ENCODE results near the gene PLCG1. TPM values are rescaled to one million over a fixed set of nuclear protein-coding genes. Genes with fewer than 3 reads are reported as not detected.
"Not testable (repeated sequence)": the region's sequence is repeated elsewhere in the genome, so short reads cannot be mapped to it uniquely, and the experiment has no call there.

The PLCG1 gene
- total and polyA plus RNA-seq, 2 experiments from 2014 or later: 27.4 to 206 TPM

GRCh38 chr20:41131594-41132387 is 5.6 kb upstream of the PLCG1 start (continued):
- TF ChIP-seq ETS1 (IDR thresholded peaks at IDR 0.05): no peak

GRCh38 chr20:41132388-41132775 is 5.0 kb upstream of the PLCG1 start:
- peaks cover 12% of the 10 kb centered on the region for H3K4me1 Mint-ChIP-seq
- H3K36me3 Mint-ChIP-seq (ENCODE audit: low read depth): peaks cover 18% of the 10 kb centered on the region
- H4K20me1 ChIP-seq (replicated peaks; ENCODE audit: insufficient read depth); H3K4me3 Mint-ChIP-seq; ATAC-seq; H3K79me2 ChIP-seq (replicated peaks; ENCODE audit: insufficient read depth); H3K27me3 ChIP-seq (ENCODE audit: insufficient read depth); H3K36me3 ChIP-seq (ENCODE audit: insufficient read depth); H3K4me3 ChIP-seq; H3F3A ChIP-seq (replicated peaks; ENCODE audit: low read depth); DNase-seq (ENCODE audit: low spot score); H3K27ac ChIP-seq (ENCODE audit: low read depth); H2AFZ ChIP-seq; H3K4me2 ChIP-seq; H3K27ac Mint-ChIP-seq; H3K9me2 ChIP-seq (ENCODE audit: insufficient read depth); H3K9me3 Mint-ChIP-seq: not testable (repeated sequence)
- peaks cover 11% of the 10 kb centered on the region for H3K4me1 ChIP-seq (ENCODE audit: insufficient read depth)
- peaks cover 23% of the 10 kb centered on the region for H3K27me3 Mint-ChIP-seq (ENCODE audit: insufficient read depth, low read depth, poor library complexity)

- Mint-ChIP-seq H3K4me1 (peaks cover 15% of the 10 kb centered on the region), H3K4me3 (no peak overlapping the region), H3K27me3 (ENCODE audit: insufficient read depth, low read depth, poor library complexity) (peaks cover 23% of the 10 kb centered on the region), H3K27ac (no peak overlapping the region), H3K36me3 (ENCODE audit: low read depth) (peaks cover 15% of the 10 kb centered on the region), H3K9me3 (no peaks in the 10 kb centered on the region; the same call in 2 of the 3 replicates)
- Histone ChIP-seq H3K4me3 (no peak overlapping the region), H3K4me2 (no peak overlapping the region), H4K20me1 (replicated peaks; ENCODE audit: insufficient read depth) (no peaks in the 10 kb centered on the region; the same call in 1 of the 2 replicates), H3F3A (replicated peaks; ENCODE audit: low read depth) (no peaks in the 10 kb centered on the region), H3K4me1 (ENCODE audit: insufficient read depth) (peaks cover 16% of the 10 kb centered on the region), H3K27me3 (ENCODE audit: insufficient read depth) (peaks cover 5% of the 10 kb centered on the region), H3K36me3 (ENCODE audit: insufficient read depth) (no peaks in the 10 kb centered on the region), H3K9me2 (ENCODE audit: insufficient read depth) (no peaks in the 10 kb centered on the region), H3K79me2 (replicated peaks; ENCODE audit: insufficient read depth) (peaks cover 10% of the 10 kb centered on the region), H3K27ac (ENCODE audit: low read depth) (no peak overlapping the region), H2AFZ (no peak overlapping the region)
- DNase-seq (ENCODE audit: low spot score): no peak
- no peak for ATAC-seq
- TF ChIP-seq POLR2AphosphoS5 (IDR thresholded peaks at IDR 0.05; ENCODE audit: low read depth) (no peak), STAT1 (IDR thresholded peaks at IDR 0.05; ENCODE audit: unreplicated experiment) (no peak), ZNF331 (CRISPR knock-in tag; IDR thresholded peaks at IDR 0.05; ENCODE audit: low read depth) (no peak), NANOG (IDR thresholded peaks at IDR 0.05; ENCODE audit: borderline replicate concordance) (no peak), REST (IDR thresholded peaks at IDR 0.05; ENCODE audit: unreplicated experiment) (no peak), ZNF462 (CRISPR knock-in tag; IDR thresholded peaks at IDR 0.05) (no peak), EZH2phosphoT487 (IDR thresholded peaks at IDR 0.05; ENCODE audit: unreplicated experiment) (no peak)
These were observed 3.5 kb upstream of the PLCG1 start for GRCh38 chr20:41133709-41134361.

All from GM23338 (cell line).